Calu3 (cell line): ENCODE results near the gene C20orf96. TPM values are rescaled to one million over a fixed set of nuclear protein-coding genes. Genes with fewer than 3 reads are reported as not detected.

Experiments
- BruUV-seq: library from RNA; stranded (reverse); fragments of 400-500 nt; replicated peaks from 2 replicates; lab custom pipeline; 2021; lab: Mats Ljungman, UMichigan
- CTCF ChIA-PET: fragments of 300-600 bp; sonication (Branson Sonifier 250); formaldehyde crosslinking; loops from one replicate; lab custom pipeline; 2022; ENCODE audit warnings: antibody characterized with exemption; lab: Charles Lee
- DNase-seq: peaks from one replicate; pipeline ENCODE4 v3.0.0; 2022
- H3K27ac Mint-ChIP-seq: one replicate; pipeline ENCODE4 v1.8.0; 2022; ENCODE audit warnings: mixed read lengths; ENCODE audit not compliant: unreplicated experiment
- H3K27me3 Mint-ChIP-seq: one replicate; pipeline ENCODE4 v1.8.0; 2022; ENCODE audit warnings: mixed read lengths; ENCODE audit not compliant: unreplicated experiment
- H3K36me3 Mint-ChIP-seq: one replicate; pipeline ENCODE4 v1.8.0; 2022; ENCODE audit warnings: mild to moderate bottlenecking, moderate library complexity, mixed read lengths; ENCODE audit not compliant: insufficient read depth, unreplicated experiment
- H3K4me1 Mint-ChIP-seq: one replicate; pipeline ENCODE4 v1.8.0; 2022; ENCODE audit warnings: mild to moderate bottlenecking, low read depth, mixed read lengths; ENCODE audit not compliant: unreplicated experiment
- H3K4me3 Mint-ChIP-seq: one replicate; pipeline ENCODE4 v1.8.0; 2022; ENCODE audit warnings: mild to moderate bottlenecking, low read depth, moderate library complexity, mixed read lengths; ENCODE audit not compliant: unreplicated experiment
- H3K9me3 Mint-ChIP-seq: one replicate; pipeline ENCODE4 v1.8.0; 2022; ENCODE audit warnings: low read depth, mixed read lengths; ENCODE audit not compliant: unreplicated experiment
- CTCF ChIP-seq: fragments of 200-600 bp; IDR thresholded peaks from one replicate; pipeline ENCODE4 v1.8.0; 2022; ENCODE audit warnings: antibody characterized with exemption; ENCODE audit not compliant: unreplicated experiment
- intact Hi-C: fragments of 100-400 bp; cut with micrococcal nuclease; formaldehyde crosslinking; loops from one replicate; pipeline ENCODE4 v1.10.0; 2022; ENCODE audit not compliant: unreplicated experiment
- total RNA-seq: library from RNA; stranded (reverse); gene quantifications from 2 replicates; pipeline ENCODE4 v1.2.3, GENCODE V29; 2022

Gene C20orf96
- total RNA-seq, 1 experiment from 2014 or later, result 7.3 TPM

DNA sequence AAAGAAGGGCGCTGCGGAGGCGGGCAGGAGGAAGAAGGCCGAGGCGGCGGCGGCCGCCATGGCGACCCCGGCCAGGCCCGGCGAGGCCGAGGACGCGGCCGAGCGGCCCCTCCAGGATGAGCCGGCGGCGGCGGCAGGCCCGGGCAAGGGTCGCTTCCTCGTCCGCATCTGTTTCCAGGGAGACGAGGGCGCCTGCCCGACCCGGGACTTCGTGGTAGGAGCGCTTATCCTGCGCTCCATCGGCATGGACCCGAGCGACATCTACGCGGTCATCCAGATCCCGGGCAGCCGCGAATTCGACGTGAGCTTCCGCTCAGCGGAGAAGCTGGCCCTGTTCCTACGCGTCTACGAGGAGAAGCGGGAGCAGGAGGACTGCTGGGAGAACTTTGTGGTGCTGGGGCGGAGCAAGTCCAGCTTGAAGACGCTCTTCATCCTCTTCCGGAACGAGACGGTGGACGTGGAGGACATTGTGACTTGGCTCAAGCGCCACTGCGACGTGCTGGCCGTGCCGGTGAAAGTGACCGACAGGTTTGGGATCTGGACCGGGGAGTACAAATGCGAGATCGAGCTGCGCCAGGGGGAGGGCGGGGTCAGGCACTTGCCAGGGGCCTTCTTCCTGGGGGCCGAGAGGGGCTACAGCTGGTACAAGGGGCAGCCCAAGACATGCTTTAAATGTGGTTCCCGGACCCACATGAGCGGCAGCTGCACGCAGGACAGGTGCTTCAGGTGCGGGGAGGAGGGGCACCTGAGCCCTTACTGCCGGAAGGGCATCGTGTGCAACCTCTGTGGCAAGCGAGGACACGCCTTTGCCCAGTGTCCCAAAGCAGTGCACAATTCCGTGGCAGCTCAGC lies 7.6 kb upstream of the C20orf96 start:
- Mint-ChIP-seq H3K27ac (peak overlapping the region; percentile 82), H3K36me3 (peaks cover 29% of the 10 kb centered on the region), H3K4me3 (peak overlapping the region; percentile 99), H3K27me3 (no peaks in the 10 kb centered on the region), H3K4me1 (peaks cover 32% of the 10 kb centered on the region), H3K9me3 (no peaks in the 10 kb centered on the region)
- CTCF ChIA-PET, result interaction anchor here (0.9 to 1.2 kb wide), 2 partner anchors 20 to 26 kb away, joined by 3 to 4 read pairs; no protein-coding TSS in a partner anchor
- intact Hi-C loops, result loop anchor here (1.0 kb wide), 1 partner anchor 26 kb away; no protein-coding TSS in a partner anchor
- DNase-seq, result peak; percentile 45
- no peak for TF ChIP-seq CTCF
- no TSS peak for BruUV-seq

- peak within 1 kb of the TSS; percentile 99 for H3K4me3 Mint-ChIP-seq
- peaks cover 32% of the 10 kb centered on the region for H3K4me1 Mint-ChIP-seq
- H3K27me3 Mint-ChIP-seq, result no peaks in the 10 kb centered on the region
- H3K9me3 Mint-ChIP-seq, result no peaks in the 10 kb centered on the region
- TSS peak; percentile 88 for BruUV-seq
- intact Hi-C loops, result no loop called here
- peaks cover 29% of the 10 kb centered on the region for H3K36me3 Mint-ChIP-seq
- peak within 1 kb of the TSS; percentile 100 for H3K27ac Mint-ChIP-seq
- TF ChIP-seq CTCF, result no peak
- DNase-seq, result peak; percentile 80
- CTCF ChIA-PET, result no interaction called here
Measured at GRCh38 chr20:297098-297924, 6.8 kb upstream of the C20orf96 start, which contains the start of gene ZCCHC3. ZCCHC3 (plus strand) TSS chr20:297570; CDS start chr20:297587, 17 bp downstream.

GRCh38 chr20:295804-296203 lies 5.3 kb upstream of the C20orf96 start:
- no peak for DNase-seq
- CTCF ChIA-PET, result no interaction called here
- peaks cover 29% of the 10 kb centered on the region for H3K36me3 Mint-ChIP-seq

More at GRCh38 chr20:295804-296203, 5.3 kb upstream of the C20orf96 start:
- Mint-ChIP-seq H3K27ac (no peak overlapping the region), H3K4me3 (peak overlapping the region; percentile 99), H3K27me3 (no peaks in the 10 kb centered on the region), H3K9me3 (no peaks in the 10 kb centered on the region), H3K4me1 (peaks cover 32% of the 10 kb centered on the region)
- BruUV-seq, result no TSS peak
- intact Hi-C loops, result no loop called here
- no peak for TF ChIP-seq CTCF
